Left lung (tissue), 10 donors: Measurements from ENCODE around the gene KCNH2. TPM values are rescaled to one million over a fixed set of nuclear protein-coding genes. Genes with fewer than 3 reads are reported as not detected.

ENCODE experiments used
- ATAC-seq: fragments of 200-7000 bp; cut with Tn5 transposase; one replicate; pipeline ENCODE4 v1.9.1; 2020; ENCODE audit warnings: moderate library complexity
- DNase-seq, 4 donors: peaks; one replicate each; pipeline ENCODE4 v3.0.0-alpha.2; 2013 to 2020
- H3K27ac ChIP-seq, 2 donors: fragments of 200-600 bp; sonication (generic) in 1 of 2; one replicate each; pipeline versions ENCODE4 v1.5.0 to v1.8.0; 2020 to 2021
- H3K27me3 ChIP-seq, 2 donors: fragments of 200-600 bp; sonication (generic) in 1 of 2; one replicate each; pipeline versions ENCODE4 v1.5.0 to v1.8.0; 2020 to 2021
- H3K36me3 ChIP-seq, 2 donors: fragments of 200-600 bp; sonication (generic) in 1 of 2; one replicate each; pipeline versions ENCODE4 v1.5.0 to v1.8.0; 2020 to 2021
- H3K4me1 ChIP-seq, 2 donors: fragments of 200-600 bp; one replicate each; pipeline ENCODE4 v1.8.0; 2021
- H3K4me3 ChIP-seq, 2 donors: fragments of 200-600 bp; sonication (generic) in 1 of 2; one replicate each; pipeline versions ENCODE4 v1.5.0 to v1.8.0; 2020 to 2021; ENCODE audit warnings: mild to moderate bottlenecking in 1 of 2
- H3K9me3 ChIP-seq, 2 donors: fragments of 200-600 bp; sonication (generic) in 1 of 2; one replicate each; pipeline versions ENCODE4 v1.5.0 to v1.8.0; 2020 to 2021
- CTCF ChIP-seq, 2 donors: fragments of 200-600 bp; sonication (generic) in 1 of 2; IDR thresholded peaks; one replicate each; pipeline versions ENCODE4 v1.5.0 to v1.8.0; 2021; ENCODE audit warnings: antibody characterized with exemption in 2 of 2
- intact Hi-C, 2 donors: fragments of 100-400 bp; cut with DNase I; formaldehyde crosslinking; loops; one replicate each; pipeline versions ENCODE4 v1.11.2 to v1.14.2; 2022
- polyA plus RNA-seq, 6 donors: library from polyadenylated mRNA; unstranded; fragments of 120-200 nt; gene quantifications; one replicate each; pipeline ENCODE4 v1.2.1, GENCODE V29; 2013; ENCODE audit not compliant: insufficient read length in 6 of 6
- total RNA-seq, 2 donors: library from RNA; stranded (reverse); fragmentation: NEBNext Ultra II Directional; extraction: Animal tissue kit (Norgen Biotek cat#: 25700); gene quantifications; one replicate each; pipeline ENCODE4 v1.2.1, GENCODE V29; 2021
- donor health status: DM: no; HTN: yes; CAD: no.
- donor health status: DM: no; HTN: no; CAD: no.

KCNH2 gene
- total and polyA plus RNA-seq, 8 donors = 0.82 to 5.3 (median 4.2) TPM

GRCh38 chr7:150937848-150938561, 40.1 kb downstream of the KCNH2 start:
- H3K9me3 ChIP-seq = no peaks in the 10 kb centered on the region
- peaks cover 0 to 4% of the 10 kb centered on the region in 2 donors for H3K4me1 ChIP-seq
- H3K4me3 ChIP-seq = no peak overlapping the region
- intact Hi-C loops = no loop called here
- ATAC-seq (peak; percentile 28), DNase-seq (peak in 3 of 4 donors; percentile 34 to 64 (median 51))
- peaks cover 0 to 55% of the 10 kb centered on the region in 2 donors for H3K27me3 ChIP-seq
- no peak overlapping the region for H3K27ac ChIP-seq
- TF ChIP-seq CTCF (IDR thresholded peaks at IDR 0.05) = no peak
- no peaks in the 10 kb centered on the region for H3K36me3 ChIP-seq

GRCh38 chr7:150936018-150936417, 42.1 kb downstream of the KCNH2 start:
- peak in 1 of 4 donors; percentile 27 for DNase-seq
- Histone ChIP-seq H3K27ac (no peak overlapping the region), H3K36me3 (no peaks in the 10 kb centered on the region), H3K4me3 (no peak overlapping the region), H3K4me1 (peaks cover 0 to 4% of the 10 kb centered on the region in 2 donors), H3K27me3 (peaks cover 0 to 45% of the 10 kb centered on the region in 2 donors), H3K9me3 (no peaks in the 10 kb centered on the region)
- intact Hi-C loops = no loop called here
- no peak for TF ChIP-seq CTCF (IDR thresholded peaks at IDR 0.05)
- no peak for ATAC-seq

- intact Hi-C loops = no loop called here
- ATAC-seq (no peak), DNase-seq (no peak)
- Histone ChIP-seq H3K4me3 (no peak overlapping the region), H3K36me3 (no peaks in the 10 kb centered on the region), H3K4me1 (peaks cover 0 to 4% of the 10 kb centered on the region in 2 donors), H3K9me3 (no peaks in the 10 kb centered on the region), H3K27ac (no peak overlapping the region), H3K27me3 (peaks cover 0 to 50% of the 10 kb centered on the region in 2 donors)
- TF ChIP-seq CTCF (IDR thresholded peaks at IDR 0.05) = no peak
These were observed 43.0 kb downstream of the KCNH2 start for GRCh38 chr7:150935149-150935548.

- DNase-seq (peak in 1 of 4 donors; percentile 26), ATAC-seq (no peak)
- intact Hi-C loops = no loop called here
These were observed 43.9 kb downstream of the KCNH2 start for GRCh38 chr7:150934045-150934766.

More at GRCh38 chr7:150934045-150934766, 43.9 kb downstream of the KCNH2 start:
- Histone ChIP-seq H3K27me3 (peaks cover 0 to 47% of the 10 kb centered on the region in 2 donors), H3K4me1 (peaks cover 0 to 4% of the 10 kb centered on the region in 2 donors), H3K4me3 (no peak overlapping the region), H3K9me3 (no peaks in the 10 kb centered on the region), H3K36me3 (no peaks in the 10 kb centered on the region), H3K27ac (no peak overlapping the region)
- TF ChIP-seq CTCF (IDR thresholded peaks at IDR 0.05) = no peak
